Measurements from ENCODE around the gene OR51B4. TPM values are rescaled to one million over a fixed set of nuclear protein-coding genes. Genes with fewer than 3 reads are reported as not detected.

Gene OR51B4
- total RNA-seq, 1 experiment from 2014 or later: not detected

DNA sequence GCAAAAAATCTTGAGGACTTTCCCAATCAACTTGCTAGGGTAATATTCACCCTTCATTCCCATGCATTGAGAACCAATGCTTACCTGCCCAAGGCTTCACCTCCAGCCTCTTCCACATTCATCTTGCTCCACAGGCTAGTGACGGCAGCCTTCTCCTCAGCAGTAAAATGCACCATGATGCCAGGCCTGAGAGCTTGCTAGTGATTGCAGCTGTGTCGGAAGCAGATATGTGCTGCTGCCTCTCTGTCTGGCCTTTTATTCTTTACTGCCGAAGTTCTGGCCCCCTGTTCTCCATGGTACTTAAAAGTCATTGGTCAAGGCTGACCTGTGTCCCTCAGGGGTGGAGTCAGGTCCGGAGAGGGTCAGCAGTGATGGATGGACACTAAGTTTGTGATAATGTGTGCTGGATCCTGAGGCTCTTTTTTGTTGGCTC lies 32.0 kb downstream of the OR51B4 start, which contains the start of gene HBE1:
Gene HBE1 (minus strand): TSS at position 231 of the 433 bp plus-strand sequence. CDS start 55 bp downstream, at position 176.
- no peaks in the 10 kb centered on the region for H3K9me3 Mint-ChIP-seq
- no peak within 1 kb of the TSS for H3K27ac Mint-ChIP-seq
- H3K27me3 Mint-ChIP-seq (ENCODE audit: low read depth): no peaks in the 10 kb centered on the region
- no peak for DNase-seq (ENCODE audit: low spot score)
- no peak for ATAC-seq
- CTCF ChIA-PET: no interaction called here
- no peak within 1 kb of the TSS for H3K4me3 Mint-ChIP-seq
- TF ChIP-seq, protein P1, sequence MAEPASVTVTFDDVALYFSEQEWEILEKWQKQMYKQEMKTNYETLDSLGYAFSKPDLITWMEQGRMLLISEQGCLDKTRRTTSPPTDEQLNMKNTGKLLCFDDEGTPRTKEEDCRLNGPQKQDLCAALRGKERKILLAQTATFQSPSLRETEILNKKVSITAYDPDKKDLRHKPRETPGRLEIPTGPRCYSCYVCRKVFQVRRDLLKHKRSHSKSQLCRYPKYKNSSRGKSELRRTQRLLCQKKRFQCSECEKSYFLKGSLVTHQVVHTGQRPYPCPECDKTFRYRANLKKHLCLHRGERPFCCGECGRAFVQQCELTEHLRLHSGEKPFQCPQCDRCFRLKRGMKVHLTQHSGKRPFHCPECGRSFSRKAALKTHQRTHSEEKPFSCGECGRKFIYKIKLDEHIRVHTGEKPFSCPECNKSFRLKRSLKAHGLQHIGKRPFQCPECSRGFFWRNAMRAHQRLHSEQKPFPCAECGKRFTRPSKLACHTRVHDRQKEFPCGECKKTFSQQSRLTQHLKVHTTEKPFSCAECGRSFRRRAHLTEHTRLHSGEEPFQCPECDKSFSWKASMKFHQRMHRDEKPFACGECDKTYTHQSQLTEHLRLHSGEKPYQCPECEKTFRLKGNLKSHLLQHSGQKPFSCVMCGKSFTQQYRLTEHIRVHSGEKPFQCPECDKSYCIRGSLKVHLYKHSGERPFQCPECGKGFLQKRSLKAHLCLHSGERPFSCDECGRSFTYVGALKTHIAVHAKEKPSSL (CRISPR knock-in tag; conservative IDR thresholded peaks at IDR 0.05): no peak
- TF ChIP-seq, protein P2, sequence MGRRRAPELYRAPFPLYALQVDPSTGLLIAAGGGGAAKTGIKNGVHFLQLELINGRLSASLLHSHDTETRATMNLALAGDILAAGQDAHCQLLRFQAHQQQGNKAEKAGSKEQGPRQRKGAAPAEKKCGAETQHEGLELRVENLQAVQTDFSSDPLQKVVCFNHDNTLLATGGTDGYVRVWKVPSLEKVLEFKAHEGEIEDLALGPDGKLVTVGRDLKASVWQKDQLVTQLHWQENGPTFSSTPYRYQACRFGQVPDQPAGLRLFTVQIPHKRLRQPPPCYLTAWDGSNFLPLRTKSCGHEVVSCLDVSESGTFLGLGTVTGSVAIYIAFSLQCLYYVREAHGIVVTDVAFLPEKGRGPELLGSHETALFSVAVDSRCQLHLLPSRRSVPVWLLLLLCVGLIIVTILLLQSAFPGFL (CRISPR knock-in tag; IDR thresholded peaks at IDR 0.05; ENCODE audit: borderline replicate concordance): no peak
- TF ChIP-seq GRHL2 (CRISPR knock-in tag; IDR thresholded peaks at IDR 0.05; ENCODE audit: insufficient replicate concordance, severe bottlenecking) (no peak), NFE2L1 (CRISPR knock-in tag; IDR thresholded peaks at IDR 0.05) (no peak), CREB1 (CRISPR knock-in tag; IDR thresholded peaks at IDR 0.05) (no peak), ELF4 (CRISPR knock-in tag; IDR thresholded peaks at IDR 0.05; ENCODE audit: low read depth) (no peak), NFATC4 (CRISPR knock-in tag; IDR thresholded peaks at IDR 0.05) (no peak), TCF7 (CRISPR knock-in tag; IDR thresholded peaks at IDR 0.05; ENCODE audit: low read depth) (no peak), ZNF219 (CRISPR knock-in tag; IDR thresholded peaks at IDR 0.05; ENCODE audit: borderline replicate concordance) (no peak)
- TF ChIP-seq, protein P3, sequence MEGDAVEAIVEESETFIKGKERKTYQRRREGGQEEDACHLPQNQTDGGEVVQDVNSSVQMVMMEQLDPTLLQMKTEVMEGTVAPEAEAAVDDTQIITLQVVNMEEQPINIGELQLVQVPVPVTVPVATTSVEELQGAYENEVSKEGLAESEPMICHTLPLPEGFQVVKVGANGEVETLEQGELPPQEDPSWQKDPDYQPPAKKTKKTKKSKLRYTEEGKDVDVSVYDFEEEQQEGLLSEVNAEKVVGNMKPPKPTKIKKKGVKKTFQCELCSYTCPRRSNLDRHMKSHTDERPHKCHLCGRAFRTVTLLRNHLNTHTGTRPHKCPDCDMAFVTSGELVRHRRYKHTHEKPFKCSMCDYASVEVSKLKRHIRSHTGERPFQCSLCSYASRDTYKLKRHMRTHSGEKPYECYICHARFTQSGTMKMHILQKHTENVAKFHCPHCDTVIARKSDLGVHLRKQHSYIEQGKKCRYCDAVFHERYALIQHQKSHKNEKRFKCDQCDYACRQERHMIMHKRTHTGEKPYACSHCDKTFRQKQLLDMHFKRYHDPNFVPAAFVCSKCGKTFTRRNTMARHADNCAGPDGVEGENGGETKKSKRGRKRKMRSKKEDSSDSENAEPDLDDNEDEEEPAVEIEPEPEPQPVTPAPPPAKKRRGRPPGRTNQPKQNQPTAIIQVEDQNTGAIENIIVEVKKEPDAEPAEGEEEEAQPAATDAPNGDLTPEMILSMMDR (IDR thresholded peaks at IDR 0.05): no peak
- TF ChIP-seq, protein P4, sequence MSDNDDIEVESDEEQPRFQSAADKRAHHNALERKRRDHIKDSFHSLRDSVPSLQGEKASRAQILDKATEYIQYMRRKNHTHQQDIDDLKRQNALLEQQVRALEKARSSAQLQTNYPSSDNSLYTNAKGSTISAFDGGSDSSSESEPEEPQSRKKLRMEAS (CRISPR knock-in tag; IDR thresholded peaks at IDR 0.05): no peak
- TF ChIP-seq, protein P5, sequence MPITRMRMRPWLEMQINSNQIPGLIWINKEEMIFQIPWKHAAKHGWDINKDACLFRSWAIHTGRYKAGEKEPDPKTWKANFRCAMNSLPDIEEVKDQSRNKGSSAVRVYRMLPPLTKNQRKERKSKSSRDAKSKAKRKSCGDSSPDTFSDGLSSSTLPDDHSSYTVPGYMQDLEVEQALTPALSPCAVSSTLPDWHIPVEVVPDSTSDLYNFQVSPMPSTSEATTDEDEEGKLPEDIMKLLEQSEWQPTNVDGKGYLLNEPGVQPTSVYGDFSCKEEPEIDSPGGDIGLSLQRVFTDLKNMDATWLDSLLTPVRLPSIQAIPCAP (CRISPR knock-in tag; IDR thresholded peaks at IDR 0.05): no peak
- TF ChIP-seq, protein P6, sequence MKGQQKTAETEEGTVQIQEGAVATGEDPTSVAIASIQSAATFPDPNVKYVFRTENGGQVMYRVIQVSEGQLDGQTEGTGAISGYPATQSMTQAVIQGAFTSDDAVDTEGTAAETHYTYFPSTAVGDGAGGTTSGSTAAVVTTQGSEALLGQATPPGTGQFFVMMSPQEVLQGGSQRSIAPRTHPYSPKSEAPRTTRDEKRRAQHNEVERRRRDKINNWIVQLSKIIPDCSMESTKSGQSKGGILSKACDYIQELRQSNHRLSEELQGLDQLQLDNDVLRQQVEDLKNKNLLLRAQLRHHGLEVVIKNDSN (CRISPR knock-in tag; IDR thresholded peaks at IDR 0.05): no peak
- POLR2A ChIA-PET: interaction anchor here (1.0 kb wide), 1 partner anchor 10 kb away, joined by 3 read pairs; no protein-coding TSS in a partner anchor
- no peaks in the 10 kb centered on the region for H3K36me3 Mint-ChIP-seq
- H3K4me1 Mint-ChIP-seq: peaks cover 5% of the 10 kb centered on the region

DNA sequence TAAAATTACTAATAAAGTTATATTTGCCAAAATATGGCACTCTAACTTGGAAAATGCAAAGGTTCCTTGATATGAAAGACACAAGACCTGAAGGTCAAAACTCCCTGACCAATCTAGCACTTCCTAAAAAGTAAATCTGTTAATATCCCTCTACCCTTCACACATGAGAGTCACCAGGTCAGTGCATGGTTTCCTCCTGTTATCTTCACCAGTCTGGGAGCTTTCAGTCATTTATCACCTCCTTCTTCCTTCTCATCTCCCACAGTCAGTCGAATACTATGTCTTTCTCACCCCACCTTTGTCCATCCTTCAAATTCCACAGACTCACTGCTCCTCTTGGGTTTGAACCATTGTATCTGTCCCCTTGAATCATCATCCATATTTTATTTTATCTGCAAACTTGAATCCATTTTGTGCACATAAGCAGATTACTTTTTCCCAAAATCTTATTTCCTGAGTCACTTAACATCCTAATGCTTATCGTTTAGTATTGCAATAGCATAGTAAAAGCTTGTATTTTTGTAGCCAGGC lies 34.6 kb downstream of the OR51B4 start:
- CTCF ChIA-PET: no interaction called here
- TF ChIP-seq, protein P7, sequence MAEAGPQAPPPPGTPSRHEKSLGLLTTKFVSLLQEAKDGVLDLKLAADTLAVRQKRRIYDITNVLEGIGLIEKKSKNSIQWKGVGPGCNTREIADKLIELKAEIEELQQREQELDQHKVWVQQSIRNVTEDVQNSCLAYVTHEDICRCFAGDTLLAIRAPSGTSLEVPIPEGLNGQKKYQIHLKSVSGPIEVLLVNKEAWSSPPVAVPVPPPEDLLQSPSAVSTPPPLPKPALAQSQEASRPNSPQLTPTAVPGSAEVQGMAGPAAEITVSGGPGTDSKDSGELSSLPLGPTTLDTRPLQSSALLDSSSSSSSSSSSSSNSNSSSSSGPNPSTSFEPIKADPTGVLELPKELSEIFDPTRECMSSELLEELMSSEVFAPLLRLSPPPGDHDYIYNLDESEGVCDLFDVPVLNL (CRISPR knock-in tag; IDR thresholded peaks at IDR 0.05; ENCODE audit: borderline replicate concordance, low read depth): no peak
- no peak for TF ChIP-seq CREB1 (CRISPR knock-in tag; IDR thresholded peaks at IDR 0.05)
- TF ChIP-seq NFATC4 (CRISPR knock-in tag; IDR thresholded peaks at IDR 0.05): no peak
- no peak for TF ChIP-seq ZNF232 (CRISPR knock-in tag; IDR thresholded peaks at IDR 0.05)
- TF ChIP-seq, protein P3 (IDR thresholded peaks at IDR 0.05): no peak
- TF ChIP-seq, protein P4 (CRISPR knock-in tag; IDR thresholded peaks at IDR 0.05): no peak
- no peak for TF ChIP-seq TEAD1 (CRISPR knock-in tag; IDR thresholded peaks at IDR 0.05)
- no peak for TF ChIP-seq MXD4 (CRISPR knock-in tag; IDR thresholded peaks at IDR 0.05; ENCODE audit: borderline replicate concordance)
- no peak for TF ChIP-seq IRF2 (CRISPR knock-in tag; IDR thresholded peaks at IDR 0.05; ENCODE audit: borderline replicate concordance, low read depth)
- no peak for DNase-seq (ENCODE audit: low spot score)
- POLR2A ChIA-PET: no interaction called here
- H3K9me3 Mint-ChIP-seq: 0 out of 2 replicates have a peak, but pooled peaks cover 3% of the 10 kb centered on the region
- H3K4me3 Mint-ChIP-seq: no peak overlapping the region
- no peaks in the 10 kb centered on the region; the same call in 1 of the 2 replicates for H3K4me1 Mint-ChIP-seq
- ATAC-seq: no peak
- H3K36me3 Mint-ChIP-seq: no peaks in the 10 kb centered on the region
- no peaks in the 10 kb centered on the region for H3K27me3 Mint-ChIP-seq (ENCODE audit: low read depth)
- no peak overlapping the region for H3K27ac Mint-ChIP-seq

Data from WTC11 (cell line).